H1 (cell line): ENCODE results near the gene GRK5. TPM values are rescaled to one million over a fixed set of nuclear protein-coding genes. Genes with fewer than 3 reads are reported as not detected.

Experiments used
- CEBPB ChIP-seq: IDR thresholded peaks from 2 replicates; pipeline ENCODE4 v1.6.1; 2012; ENCODE audit warnings: low read depth, low read length
- E2F6 ChIP-seq: IDR thresholded peaks from 2 replicates; pipeline ENCODE4 v1.6.1; 2012; ENCODE audit warnings: inconsistent platforms
- GABPA ChIP-seq: IDR thresholded peaks from 2 replicates; pipeline ENCODE4 v1.6.1; 2011; ENCODE audit warnings: mild to moderate bottlenecking, low read length, moderate library complexity, borderline replicate concordance; ENCODE audit not compliant: insufficient read depth
- USF2 ChIP-seq: IDR thresholded peaks from 2 replicates; pipeline ENCODE4 v1.6.1; 2011; ENCODE audit warnings: low read length, improper control_type of control experiment
- polyA plus RNA-seq, 7 experiments: library from polyadenylated mRNA; depleted of rRNA in 3 of 7; stranded (reverse) in 5 of 7; unstranded in 2 of 7; fragments of >200 nt in 5 of 7; fragments of 200-250 nt in 2 of 7; gene quantifications; 1 replicate in 5 of 7; 2 replicates in 1 of 7; 4 replicates in 1 of 7; pipeline versions ENCODE4 v1.2.1 to v1.2.3, GENCODE V29; 2011 to 2013; ENCODE audit warnings: missing spikeins in 2 of 7, mixed read lengths in 2 of 7
- total RNA-seq: library from RNA; stranded (reverse); fragmentation: NEBNext Ultra II Directional; extraction: Animal tissue kit (Norgen Biotek cat#: 25700); gene quantifications from 2 replicates; pipeline ENCODE4 v1.2.1, GENCODE V29; 2021

The GRK5 gene
- total and polyA plus RNA-seq, 2 of the 8 experiments (the other 6 are each of a cell fraction or from before 2014, with no cell fraction given) = 0.54 to 2.5 TPM

- no peak for TF ChIP-seq USF2
- no peak for TF ChIP-seq GABPA
- no peak for TF ChIP-seq E2F6
- no peak for TF ChIP-seq CEBPB
Observed at GRCh38 chr10:119257899-119258419, 50.6 kb downstream of the GRK5 start (continued).
